IMR-90 (cell line): ENCODE measurements around the gene FAAP100. TPM values are rescaled to one million over a fixed set of nuclear protein-coding genes. Genes with fewer than 3 reads are reported as not detected.

ENCODE experiments used
- ATAC-seq: fragments of 200-7000 bp; cut with Tn5 transposase; 2 replicates; pipeline ENCODE4 v1.9.1; 2020; ENCODE audit warnings: low read depth, mild to moderate bottlenecking, moderate library complexity
- BruUV-seq: library from RNA; stranded (reverse); fragments of 400-500 nt; replicated peaks from 2 replicates; lab custom pipeline; 2021; lab: Mats Ljungman, UMichigan
- CTCF ChIA-PET: fragments of 300-600 bp; formaldehyde crosslinking; extraction: SDS; loops from one replicate; lab custom pipeline; 2021; ENCODE audit warnings: antibody characterized with exemption; lab: Yijun Ruan, JAX
- POLR2A ChIA-PET: fragments of 300-600 bp; sonication (Branson Sonifier 250); formaldehyde crosslinking; loops from one replicate; lab custom pipeline; 2022; ENCODE audit warnings: antibody characterized with exemption; ENCODE audit not compliant: unreplicated experiment; lab: Charles Lee
- DNase-seq: peaks from one replicate; pipeline ENCODE4 v3.0.0; 2013
- H2AFZ ChIP-seq: replicated peaks from 2 replicates; pipeline ENCODE3; 2013; ENCODE audit warnings: low read length, mild to moderate bottlenecking; ENCODE audit not compliant: poor library complexity
- H2AK5ac ChIP-seq: 2 replicates; pipeline ENCODE4 v1.6.1; 2013; ENCODE audit warnings: low read depth, low read length, inconsistent platforms
- H2AK9ac ChIP-seq: replicated peaks from 2 replicates; pipeline ENCODE3; 2013; ENCODE audit warnings: mild to moderate bottlenecking, low read depth, low read length, moderate library complexity; ENCODE audit not compliant: poor library complexity
- H2BK120ac ChIP-seq: 2 replicates; pipeline ENCODE4 v1.6.1; 2013; ENCODE audit warnings: low read depth, low read length, inconsistent platforms
- H2BK15ac ChIP-seq: 3 replicates; pipeline ENCODE4 v1.6.1; 2013; ENCODE audit warnings: low read depth, low read length, inconsistent platforms
- H2BK20ac ChIP-seq: 2 replicates; pipeline ENCODE4 v1.6.1; 2013; ENCODE audit warnings: low read depth, mild to moderate bottlenecking, inconsistent platforms, low read length, moderate library complexity
- H2BK5ac ChIP-seq: 2 replicates; pipeline ENCODE4 v1.6.1; 2013; ENCODE audit warnings: mild to moderate bottlenecking, low read depth, low read length, inconsistent platforms; ENCODE audit not compliant: poor library complexity, severe bottlenecking
- H3K14ac ChIP-seq: replicated peaks from 2 replicates; pipeline ENCODE4 v1.6.1; 2013; ENCODE audit warnings: low read depth, low read length, inconsistent platforms
- H3K18ac ChIP-seq: 2 replicates; pipeline ENCODE4 v1.6.1; 2013; ENCODE audit warnings: low read depth, low read length, control low read depth
- H3K23ac ChIP-seq: 2 replicates; pipeline ENCODE4 v1.6.1; 2013; ENCODE audit warnings: low read depth, low read length, inconsistent platforms
- H3K27ac ChIP-seq: 2 replicates; pipeline ENCODE4 v1.5.1; 2013; ENCODE audit warnings: mild to moderate bottlenecking, control low read depth, low read length; ENCODE audit not compliant: insufficient read depth
- H3K27me3 ChIP-seq: 2 replicates; pipeline ENCODE4 v1.6.1; 2013; ENCODE audit warnings: low read length; ENCODE audit not compliant: control insufficient read depth, insufficient read depth
- H3K36me3 ChIP-seq: 2 replicates; pipeline ENCODE4 v1.6.1; 2013; ENCODE audit warnings: low read length, mixed read lengths; ENCODE audit not compliant: control insufficient read depth, insufficient read depth
- H3K4ac ChIP-seq: 2 replicates; pipeline ENCODE4 v1.6.1; 2013; ENCODE audit warnings: low read depth, low read length, inconsistent platforms
- H3K4me1 ChIP-seq: 2 replicates; pipeline ENCODE4 v1.6.1; 2013; ENCODE audit warnings: low read length, mixed read lengths; ENCODE audit not compliant: control insufficient read depth, insufficient read depth
- H3K4me2 ChIP-seq: 2 replicates; pipeline ENCODE4 v1.6.1; 2013; ENCODE audit warnings: low read depth, mild to moderate bottlenecking, control low read depth, low read length, moderate library complexity
- H3K4me3 ChIP-seq: 2 replicates; pipeline ENCODE4 v1.5.1; 2013; ENCODE audit warnings: low read depth, mild to moderate bottlenecking, control low read depth, low read length, moderate library complexity; ENCODE audit not compliant: insufficient read depth
- H3K56ac ChIP-seq: 2 replicates; pipeline ENCODE4 v1.6.1; 2013; ENCODE audit warnings: low read length, inconsistent platforms; ENCODE audit not compliant: insufficient read depth; ENCODE audit errors: extremely low read depth
- H3K79me1 ChIP-seq, 2 experiments: 2 replicates each; pipeline ENCODE4 v1.6.1; 2013; ENCODE audit warnings: low read length in 2 of 2, inconsistent platforms in 1 of 2, low read depth in 1 of 2
- H3K9ac ChIP-seq: 2 replicates; pipeline ENCODE4 v1.6.1; 2013; ENCODE audit warnings: low read depth, low read length, control low read depth
- H3K9me1 ChIP-seq: 2 replicates; pipeline ENCODE4 v1.6.1; 2013; ENCODE audit warnings: low read length, inconsistent platforms; ENCODE audit not compliant: insufficient read depth
- H3K9me3 ChIP-seq: 2 replicates; pipeline ENCODE4 v1.6.1; 2013; ENCODE audit warnings: low read length; ENCODE audit not compliant: control insufficient read depth, insufficient read depth
- H4K20me1 ChIP-seq: 2 replicates; pipeline ENCODE4 v1.6.1; 2013; ENCODE audit warnings: low read length, inconsistent platforms; ENCODE audit not compliant: insufficient read depth
- H4K5ac ChIP-seq: 2 replicates; pipeline ENCODE4 v1.6.1; 2013; ENCODE audit warnings: mild to moderate bottlenecking, low read depth, low read length, control low read depth
- H4K8ac ChIP-seq, 2 experiments: 2 replicates each; pipeline ENCODE4 v1.6.1; 2013; ENCODE audit warnings: low read depth in 2 of 2, low read length in 2 of 2, control low read depth in 1 of 2, inconsistent platforms in 1 of 2
- H4K91ac ChIP-seq: 2 replicates; pipeline ENCODE4 v1.6.1; 2013; ENCODE audit warnings: low read depth, low read length, inconsistent platforms; ENCODE audit not compliant: insufficient read depth
- BHLHE40 ChIP-seq: fragments of 150-350 bp; IDR thresholded peaks from 2 replicates; pipeline ENCODE4 v1.6.1; 2016; ENCODE audit warnings: mild to moderate bottlenecking, low read depth, low read length
- CHD1 ChIP-seq: IDR thresholded peaks from 2 replicates; pipeline ENCODE4 v1.6.1; 2012; ENCODE audit warnings: low read depth, low read length, improper control_type of control experiment
- CTCF ChIP-seq: conservative IDR thresholded peaks from 2 replicates; pipeline ENCODE4 v1.5.1; 2012; ENCODE audit warnings: mild to moderate bottlenecking, low read depth, low read length, improper control_type of control experiment
- ELK1 ChIP-seq: fragments of 150-350 bp; IDR thresholded peaks from 2 replicates; pipeline ENCODE4 v1.6.1; 2016; ENCODE audit warnings: low read depth, mild to moderate bottlenecking, low read length, moderate library complexity, borderline replicate concordance
- MAFK ChIP-seq: IDR thresholded peaks from 2 replicates; pipeline ENCODE4 v1.6.1; 2012; ENCODE audit warnings: low read depth, low read length, improper control_type of control experiment
- MXI1 ChIP-seq: IDR thresholded peaks from 2 replicates; pipeline ENCODE4 v1.6.1; 2012; ENCODE audit warnings: low read depth, mild to moderate bottlenecking, low read length, moderate library complexity, borderline replicate concordance
- POLR2A ChIP-seq: IDR thresholded peaks from 2 replicates; pipeline ENCODE4 v1.6.1; 2012; ENCODE audit warnings: mild to moderate bottlenecking, low read depth, low read length
- RCOR1 ChIP-seq: IDR thresholded peaks from 2 replicates; pipeline ENCODE4 v1.6.1; 2012; ENCODE audit warnings: mild to moderate bottlenecking, low read length, improper control_type of control experiment; ENCODE audit not compliant: insufficient replicate concordance
- SMC3 ChIP-seq: fragments of 150-350 bp; IDR thresholded peaks from 2 replicates; pipeline ENCODE4 v1.6.1; 2016; ENCODE audit warnings: low read depth, mild to moderate bottlenecking, antibody characterized with exemption, low read length, moderate library complexity
- USF2 ChIP-seq: fragments of 150-350 bp; IDR thresholded peaks from 2 replicates; pipeline ENCODE4 v1.6.1; 2017; ENCODE audit warnings: mild to moderate bottlenecking, antibody characterized with exemption, low read length, low read depth
- WGBS, 2 experiments: methylation state at CpG; one replicate each; pipeline versions ENCODE4 v1.1.5 to v1.1.7; 2013; ENCODE audit warnings: missing lambda C conversion rate in 2 of 2; ENCODE audit not compliant: insufficient read length in 1 of 2; ENCODE audit errors: extremely low coverage in 2 of 2; 5-methylcytosine and 5-hydroxymethylcytosine counted together
- dilution Hi-C: fragments of 300-500 bp; cut with HindIII; formaldehyde crosslinking; loops from one replicate; pipeline ENCODE4 v1.14.3; 2018; ENCODE audit warnings: low sequenced_read_pairs; ENCODE audit not compliant: unreplicated experiment
- in situ Hi-C: fragments of 300-500 bp; cut with MboI; formaldehyde crosslinking; loops from 3 replicates; pipeline ENCODE4 v1.14.3; 2019; ENCODE audit warnings: low sequenced_read_pairs, inconsistent platforms, mixed read lengths
- intact Hi-C: fragments of 100-400 bp; cut with micrococcal nuclease; formaldehyde crosslinking; loops from 2 replicates; pipeline ENCODE4 v1.10.0; 2022
- polyA plus RNA-seq, 3 experiments: library from polyadenylated mRNA; depleted of rRNA; stranded (reverse); fragments of >200 nt; gene quantifications; 2 replicates each; pipeline ENCODE4 v1.2.3, GENCODE V29; 2012; ENCODE audit warnings: low replicate concordance in 1 of 3
- total RNA-seq: library from RNA; depleted of rRNA; stranded (reverse); fragments of >200 nt; gene quantifications from 2 replicates; pipeline ENCODE4 v1.2.3, GENCODE V29; 2012

FAAP100 gene
- total and polyA plus RNA-seq, 2 of the 4 experiments (the other 2 are of a cell fraction), result 7.9 to 24.8 TPM

GRCh38 chr17:81545160-81545949 lies 6.8 kb downstream of the FAAP100 start:
- H4K91ac ChIP-seq, result no peak overlapping the region
- no peak overlapping the region for H3K4ac ChIP-seq
- no peak overlapping the region for H2BK5ac ChIP-seq
- H3K9ac ChIP-seq, result no peak overlapping the region
- ATAC-seq, result no peak
- no peak for DNase-seq
- BruUV-seq, result no TSS peak
- no peak for TF ChIP-seq CHD1
- no peak for TF ChIP-seq POLR2A
- no peak for TF ChIP-seq ELK1
- TF ChIP-seq MAFK, result no peak
- no peak for TF ChIP-seq SMC3
- TF ChIP-seq BHLHE40, result no peak
- TF ChIP-seq MXI1, result no peak
- TF ChIP-seq RCOR1, result no peak
- TF ChIP-seq USF2, result no peak
- TF ChIP-seq CTCF, result no peak
- H3K4me1 ChIP-seq, result no peaks in the 10 kb centered on the region
- H2AFZ ChIP-seq, result no peak overlapping the region
- H3K18ac ChIP-seq, result no peak overlapping the region
- CTCF ChIA-PET, result no interaction called here
- no peak overlapping the region for H2AK9ac ChIP-seq
- H3K9me1 ChIP-seq, result no peaks in the 10 kb centered on the region
- in situ Hi-C loops (no loop called here), intact Hi-C loops (no loop called here), dilution Hi-C loops (no loop called here)
- no peak overlapping the region for H2BK120ac ChIP-seq
- H3K36me3 ChIP-seq, result peaks cover 65% of the 10 kb centered on the region
- POLR2A ChIA-PET, result no interaction called here
- no peaks in the 10 kb centered on the region for H3K27me3 ChIP-seq
- H3K56ac ChIP-seq, result no peak overlapping the region
- no peak overlapping the region for H4K5ac ChIP-seq
- H3K27ac ChIP-seq, result no peak overlapping the region
- H3K9me3 ChIP-seq, result no peaks in the 10 kb centered on the region
- 85% methylated on average over 9 of the region's 24 CpGs; no CpG with 5 or more reads in 1 of the 2 experiments for WGBS, 2 experiments
- no peak overlapping the region for H2AK5ac ChIP-seq
- no peak overlapping the region for H4K8ac ChIP-seq
- H2BK15ac ChIP-seq, result no peak overlapping the region
- no peak overlapping the region for H3K4me2 ChIP-seq
- H2BK20ac ChIP-seq, result no peak overlapping the region
- no peak overlapping the region for H3K14ac ChIP-seq
- H3K23ac ChIP-seq, result no peak overlapping the region
- H4K20me1 ChIP-seq, result peaks cover 11% of the 10 kb centered on the region
- H3K4me3 ChIP-seq, result no peak overlapping the region
- H3K79me1 ChIP-seq, result peaks cover 11 to 25% of the 10 kb centered on the region in 2 experiments
